MM.1S (cell line): ENCODE results near the gene SH2D4B.

ENCODE experiments used
- CTCF ChIP-seq: fragments of 300-600 bp; sonication (generic); IDR thresholded peaks from 2 replicates; pipeline ENCODE4 v1.5.1; 2016; ENCODE audit warnings: antibody characterized with exemption, low read length, mixed read lengths
- EZH2phosphoT487 ChIP-seq: fragments of 300-600 bp; sonication (generic); IDR thresholded peaks from 2 replicates; pipeline ENCODE4 v1.6.1; 2018; ENCODE audit warnings: antibody characterized with exemption, low read length

- TF ChIP-seq CTCF (no peak), EZH2phosphoT487 (no peak)
Observed at GRCh38 chr10:80540136-80540535, 2.4 kb downstream of the SH2D4B start.
